Activated T-helper 1 cell treated with Interleukin-2 at 50 U/mL for 16 hours (primary cell): Measurements from ENCODE around the gene NKAIN4.

ENCODE experiments used
- DNase-seq: peaks from one replicate; pipeline ENCODE4 v3.0.0-alpha.2; 2020; ENCODE audit warnings: low read depth

The NKAIN4 gene

GRCh38 chr20:63218701-63219446 lies 35.4 kb downstream of the NKAIN4 start:
- DNase-seq: no peak

- no peak for DNase-seq
These were observed 36.6 kb downstream of the NKAIN4 start for GRCh38 chr20:63217706-63218105.

DNA sequence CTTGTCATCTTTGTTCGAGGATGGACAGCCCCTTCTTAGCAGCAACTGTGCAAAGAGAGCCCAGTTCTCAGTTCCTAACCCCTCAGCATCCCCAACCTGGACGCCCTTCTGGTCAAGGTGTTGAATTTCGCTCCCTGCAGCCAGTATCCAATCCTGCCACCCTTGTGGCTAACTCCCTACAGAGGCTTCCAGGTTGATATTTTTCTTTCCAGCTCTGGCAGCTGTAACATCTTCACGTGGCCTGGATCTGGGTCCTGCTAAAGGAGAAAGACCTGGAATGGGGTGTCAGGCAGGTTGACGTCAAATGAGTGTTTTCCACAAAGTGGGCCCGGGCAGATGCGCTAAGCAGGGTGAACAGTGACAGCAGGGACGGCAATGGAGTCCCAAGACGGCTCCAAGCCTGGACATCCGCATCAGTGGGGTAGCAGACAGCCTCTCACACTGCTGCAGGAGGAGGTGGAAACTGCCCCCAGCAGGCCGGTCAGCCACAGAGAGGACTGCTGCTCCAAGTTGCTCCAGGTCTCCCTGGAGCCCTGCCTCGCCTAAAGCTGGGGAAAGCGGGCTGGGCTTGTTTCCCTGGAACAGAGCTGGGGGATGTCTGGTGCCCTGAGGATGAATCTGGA lies 37.3 kb downstream of the NKAIN4 start:
- no peak for DNase-seq

- DNase-seq: peak; percentile 94
These were observed 38.0 kb downstream of the NKAIN4 start, which contains the start of gene YTHDF1 for GRCh38 chr20:63216041-63216848. YTHDF1 (minus strand) TSS chr20:63216131; CDS start chr20:63215892, 239 bp downstream.

GRCh38 chr20:63215101-63216040 lies 38.9 kb downstream of the NKAIN4 start:
- DNase-seq: no peak

DNA sequence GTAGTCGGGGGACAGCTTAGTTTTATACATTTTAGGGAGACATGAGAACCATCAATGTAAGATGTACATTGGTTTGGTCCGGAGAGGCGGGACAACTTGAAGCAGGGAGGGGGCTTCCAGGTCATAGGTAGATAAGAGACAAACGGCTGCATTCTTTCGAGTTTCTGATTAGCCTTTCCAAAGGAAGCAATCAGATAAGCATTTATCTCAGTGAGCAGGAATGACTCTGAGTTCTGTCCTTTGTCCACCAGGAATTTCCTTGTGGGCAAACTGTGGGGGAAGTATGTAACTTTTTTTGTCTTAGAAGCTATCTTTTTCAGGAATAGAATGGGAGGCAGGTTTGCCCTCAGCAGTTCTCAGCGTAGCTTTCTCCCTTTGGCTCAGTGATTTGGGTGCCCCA lies 39.7 kb downstream of the NKAIN4 start:
- no peak for DNase-seq

DNA sequence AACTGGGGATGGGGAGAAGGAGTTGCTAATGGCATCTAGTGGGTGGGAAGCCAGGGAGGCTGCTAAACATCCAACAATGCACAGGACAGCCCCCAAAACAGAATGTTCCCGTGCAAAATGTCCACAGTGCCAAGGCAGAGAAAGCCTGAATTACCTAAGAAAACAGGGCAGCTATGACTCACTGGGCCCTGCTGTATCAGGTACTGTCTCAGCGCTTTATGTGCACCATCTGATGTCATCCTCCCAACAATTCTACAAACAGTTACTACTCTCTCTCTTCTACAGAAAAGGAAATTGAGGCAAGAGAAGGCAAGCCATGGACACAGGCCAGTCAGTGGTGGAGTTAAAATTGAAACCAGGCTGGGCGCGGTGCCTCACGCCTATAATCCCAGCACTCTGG lies 41.5 kb downstream of the NKAIN4 start:
- no peak for DNase-seq

DNA sequence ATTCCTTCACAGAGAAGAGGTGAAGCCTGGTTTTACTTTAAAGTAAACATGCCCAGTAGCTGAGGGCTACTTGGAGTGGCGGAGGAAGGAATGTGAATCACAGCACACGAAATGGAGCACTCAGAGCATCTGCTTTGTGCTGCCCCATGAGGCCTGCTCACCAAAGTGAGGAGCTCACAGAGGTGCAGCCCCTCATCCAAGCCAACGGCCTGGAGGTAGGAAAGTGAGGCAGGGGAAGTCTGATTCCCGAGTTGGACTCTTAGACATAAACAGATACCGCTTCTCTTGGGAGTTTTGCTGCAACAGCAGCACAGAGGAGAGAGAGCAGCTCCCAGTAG lies 41.9 kb downstream of the NKAIN4 start:
- no peak for DNase-seq

DNA sequence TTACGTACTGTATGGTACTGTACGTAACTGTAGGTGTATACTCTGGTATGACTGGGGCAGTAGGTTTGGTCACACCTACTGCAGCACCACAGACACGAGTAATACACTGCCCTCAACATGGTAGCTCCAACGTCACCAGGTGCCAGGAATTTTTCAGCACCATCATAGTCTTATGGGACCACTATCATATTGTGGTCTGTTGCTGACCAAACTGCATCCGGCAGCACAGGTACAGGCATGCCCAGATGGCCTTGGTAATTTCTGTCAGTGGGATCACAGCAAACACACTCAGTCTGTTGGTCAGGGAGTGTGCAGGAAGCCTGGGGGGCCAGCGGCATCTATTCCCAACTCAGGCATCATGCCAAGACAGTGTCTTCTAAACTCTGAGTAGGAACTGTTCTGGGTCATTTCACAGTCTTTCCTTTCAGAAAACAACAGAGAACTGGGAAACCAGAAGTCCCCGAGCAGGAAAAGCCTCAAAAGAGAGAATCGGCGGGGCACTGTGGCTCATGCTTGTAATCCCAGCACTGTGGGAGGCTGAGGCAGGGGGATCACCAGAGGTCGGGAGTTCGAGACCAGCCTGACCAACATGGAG lies 44.2 kb downstream of the NKAIN4 start:
- no peak for DNase-seq

GRCh38 chr20:63208346-63208909 lies 45.8 kb downstream of the NKAIN4 start:
- no peak for DNase-seq

DNA sequence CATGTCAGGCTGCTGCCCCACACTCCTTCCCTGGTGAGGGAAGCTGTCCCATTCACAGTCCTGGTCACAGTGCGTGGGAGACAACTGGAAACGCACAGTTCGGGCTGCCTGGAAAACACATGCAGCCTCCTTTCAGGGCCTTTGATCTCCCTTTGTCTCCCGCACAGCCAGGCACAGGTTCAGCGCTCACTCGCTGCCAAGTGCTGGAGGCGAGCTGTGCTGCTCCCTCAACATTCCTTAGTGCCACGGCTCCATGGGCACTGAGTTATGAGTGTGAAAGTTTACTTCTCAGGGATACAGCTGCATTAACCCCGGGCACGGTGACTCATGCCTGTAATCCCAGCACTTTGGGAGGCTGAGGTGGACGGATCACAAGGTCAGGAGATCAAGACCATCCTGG lies 47.4 kb downstream of the NKAIN4 start:
- DNase-seq: no peak

DNA sequence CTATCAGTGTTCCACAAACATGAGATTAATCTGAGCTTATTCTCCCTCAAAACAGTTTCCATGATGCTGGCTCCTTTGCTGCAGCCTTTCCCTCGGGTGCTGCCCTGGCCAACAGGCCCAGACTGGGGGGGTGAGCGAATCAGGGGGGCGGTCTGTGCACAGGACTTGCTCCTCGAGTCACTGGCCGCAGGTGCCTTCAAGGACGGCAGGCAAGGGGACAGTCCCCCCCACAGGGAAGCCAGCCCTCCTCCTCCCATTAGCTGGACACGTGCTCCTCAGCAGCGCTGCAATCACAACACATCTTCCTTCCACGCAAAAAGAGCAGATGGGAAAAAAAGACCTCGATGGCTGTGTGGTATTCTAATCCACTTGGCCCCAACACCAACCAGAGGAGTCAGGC lies 48.4 kb downstream of the NKAIN4 start:
- DNase-seq: no peak

GRCh38 chr20:63204362-63204761 lies 49.9 kb downstream of the NKAIN4 start:
- no peak for DNase-seq

GRCh38 chr20:63202811-63203526 lies 51.3 kb downstream of the NKAIN4 start:
- DNase-seq: no peak

- DNase-seq: no peak
These were observed 52.2 kb downstream of the NKAIN4 start for GRCh38 chr20:63202021-63202420.

GRCh38 chr20:63198606-63199005 lies 55.7 kb downstream of the NKAIN4 start:
- DNase-seq: no peak

GRCh38 chr20:63196768-63197470 lies 57.3 kb downstream of the NKAIN4 start:
- DNase-seq: no peak

DNA sequence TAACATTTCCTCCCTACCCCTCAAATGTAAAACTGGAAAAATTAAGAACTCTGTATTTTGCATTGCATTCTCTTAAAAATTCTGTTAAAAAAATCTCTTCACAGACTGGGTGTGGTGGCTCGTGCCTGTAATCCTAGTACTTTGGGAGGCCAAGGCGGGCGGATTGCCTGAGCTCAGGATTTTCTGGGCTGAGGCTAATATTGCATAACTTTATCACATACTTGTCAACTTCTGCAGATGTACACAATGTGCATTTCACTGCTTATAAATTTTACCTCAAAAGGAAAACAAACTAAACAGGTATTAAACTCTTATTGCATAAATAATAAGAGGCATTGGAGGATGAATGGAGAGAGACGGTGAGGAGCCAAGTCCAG lies 59.5 kb downstream of the NKAIN4 start:
- DNase-seq: no peak

GRCh38 chr20:63194007-63194796 lies 60.1 kb downstream of the NKAIN4 start:
- DNase-seq: no peak
